Psoas muscle (tissue), 8 donors: ENCODE data around the gene VEGFA. TPM values are rescaled to one million over a fixed set of nuclear protein-coding genes. Genes with fewer than 3 reads are reported as not detected.

Experiments used
- ATAC-seq, 4 donors: fragments of 200-7000 bp; cut with Tn5 transposase; one replicate each; pipeline ENCODE4 v1.9.1; 2020; ENCODE audit warnings: moderate library complexity in 3 of 4, mild to moderate bottlenecking in 2 of 4
- DNase-seq, 2 donors: peaks; one replicate each; pipeline ENCODE4 v3.0.0-alpha.2; 2020
- H3K27ac ChIP-seq: fragments of 200-600 bp; one replicate; pipeline ENCODE4 v1.8.0; 2022
- H3K27me3 ChIP-seq, 3 donors: fragments of 200-600 bp in 1 of 3; one replicate each; pipeline versions ENCODE4 v1.6.1 to v1.8.0; 2013 to 2022; ENCODE audit warnings: low read length in 2 of 3, mild to moderate bottlenecking in 2 of 3, moderate library complexity in 1 of 3; ENCODE audit not compliant: insufficient read depth in 3 of 3
- H3K36me3 ChIP-seq, 2 donors: fragments of 200-600 bp in 1 of 2; one replicate each; pipeline versions ENCODE4 v1.6.1 to v1.8.0; 2013 to 2022; ENCODE audit warnings: low read depth in 1 of 2, mild to moderate bottlenecking in 1 of 2, moderate library complexity in 1 of 2; ENCODE audit not compliant: insufficient read depth in 1 of 2
- H3K4me1 ChIP-seq: fragments of 200-600 bp; one replicate; pipeline ENCODE4 v1.8.0; 2022
- H3K4me3 ChIP-seq: fragments of 200-600 bp; one replicate; pipeline ENCODE4 v1.8.0; 2022; ENCODE audit warnings: mild to moderate bottlenecking
- H3K9me3 ChIP-seq: fragments of 200-600 bp; one replicate; pipeline ENCODE4 v1.8.0; 2022
- CTCF ChIP-seq: fragments of 200-600 bp; IDR thresholded peaks from one replicate; pipeline ENCODE4 v1.8.0; 2022; ENCODE audit warnings: antibody characterized with exemption
- WGBS, 3 donors: extraction: QIAGEN DNeasy Blood & Tissue Kit; methylation state at CpG; one replicate each; pipeline versions ENCODE4 v1.1.6 to v1.1.7; 2013; 5-methylcytosine and 5-hydroxymethylcytosine counted together
- intact Hi-C, 2 donors: fragments of 100-400 bp; cut with DNase I; formaldehyde crosslinking; loops; one replicate each; pipeline versions ENCODE4 v1.11.0 to v1.14.2; 2022
- polyA plus RNA-seq, 3 donors: library from polyadenylated mRNA; stranded (reverse); fragments of 200-250 nt; gene quantifications; one replicate each; pipeline ENCODE4 v1.2.3, GENCODE V29; 2013
- total RNA-seq, 4 donors: library from RNA; stranded (reverse); fragmentation: NEBNext Ultra II Directional in 2 of 4; extraction: Animal tissue kit (Norgen Biotek cat#: 25700) in 2 of 4; gene quantifications; one replicate each; pipeline versions ENCODE4 v1.2.1 to v1.2.4, GENCODE V29; 2021 to 2023
- donor health status: healthy with polysubstance abuse.
- donor health status: DM: no; HTN: no; CAD: no; lungs with moderate emphysema.
- donor health status: Bipolar disorder and iron deficiency.
- donor health status: healthy.
- donor health status: DM: yes; HTN: yes; CAD: no.
- donor health status: DM: no; HTN: no; CAD: no.
- donor health status: DM: no; HTN: no; CAD: no.
- donor health status: DM: yes; HTN: yes; CAD: no.

Gene VEGFA
- total and polyA plus RNA-seq, 7 donors = 78.1 to 345 (median 132) TPM

- ATAC-seq (no peak), DNase-seq (peak in 1 of 2 donors; percentile 82)
- H3K27me3 ChIP-seq = no peaks in the 10 kb centered on the region
- TF ChIP-seq CTCF = no peak
- intact Hi-C loops = no loop called here
- H3K36me3 ChIP-seq = no peaks in the 10 kb centered on the region
- 67 to 82% (median 72%) methylated on average over 6 of the region's 6 CpGs for WGBS, 3 donors
- H3K4me3 ChIP-seq = no peak overlapping the region
- peaks cover 47% of the 10 kb centered on the region for H3K4me1 ChIP-seq
- no peaks in the 10 kb centered on the region for H3K9me3 ChIP-seq
- no peak overlapping the region for H3K27ac ChIP-seq
Observed at GRCh38 chr6:43803055-43803782, 33.2 kb downstream of the VEGFA start.

GRCh38 chr6:43803783-43804549, 34.0 kb downstream of the VEGFA start:
- intact Hi-C loops = no loop called here
- H3K36me3 ChIP-seq = no peaks in the 10 kb centered on the region
- H3K9me3 ChIP-seq = no peaks in the 10 kb centered on the region
- H3K4me3 ChIP-seq = no peak overlapping the region
- 71 to 95% (median 71%) methylated on average over 2 of the region's 2 CpGs for WGBS, 3 donors
- ATAC-seq (no peak), DNase-seq (no peak)
- no peaks in the 10 kb centered on the region for H3K27me3 ChIP-seq
- H3K27ac ChIP-seq = no peak overlapping the region
- H3K4me1 ChIP-seq = peaks cover 50% of the 10 kb centered on the region
- no peak for TF ChIP-seq CTCF

GRCh38 chr6:43804550-43805223, 34.7 kb downstream of the VEGFA start:
- no peak overlapping the region for H3K27ac ChIP-seq
- WGBS, 3 donors = 93 to 95% (median 93%) methylated on average over 4 of the region's 4 CpGs
- intact Hi-C loops = no loop called here

GRCh38 chr6:43805699-43806042, 35.7 kb downstream of the VEGFA start:
- no peak for ATAC-seq
- no peak for DNase-seq
- no peak overlapping the region for H3K4me3 ChIP-seq
- peaks cover 36% of the 10 kb centered on the region for H3K4me1 ChIP-seq
- intact Hi-C loops = no loop called here
- H3K27me3 ChIP-seq = no peaks in the 10 kb centered on the region
- no peaks in the 10 kb centered on the region for H3K36me3 ChIP-seq
- no peak for TF ChIP-seq CTCF
- no peak overlapping the region for H3K27ac ChIP-seq
- 80 to 90% (median 85%) methylated on average over 5 of the region's 5 CpGs for WGBS, 3 donors
- no peaks in the 10 kb centered on the region for H3K9me3 ChIP-seq

More at GRCh38 chr6:43804550-43805223, 34.7 kb downstream of the VEGFA start:
- ATAC-seq (no peak), DNase-seq (no peak)
- TF ChIP-seq CTCF = no peak
- H3K4me1 ChIP-seq = peaks cover 44% of the 10 kb centered on the region
- no peak overlapping the region for H3K4me3 ChIP-seq
- H3K27me3 ChIP-seq = no peaks in the 10 kb centered on the region
- no peaks in the 10 kb centered on the region for H3K36me3 ChIP-seq
- H3K9me3 ChIP-seq = no peaks in the 10 kb centered on the region
